A549 (cell line): ENCODE results near the gene NAT8L. TPM values are rescaled to one million over a fixed set of nuclear protein-coding genes. Genes with fewer than 3 reads are reported as not detected.

ENCODE experiments used
- ATAC-seq, 2 experiments: fragments of 200-7000 bp in 1 of 2; fragments of >200 bp in 1 of 2; cut with Nextera tagmentation in 1 of 2; cut with Tn5 transposase in 1 of 2; 3 replicates each; pipeline versions ENCODE4 v1.8.0 to v1.9.1; 2018 to 2020; ENCODE audit warnings: mild to moderate bottlenecking in 1 of 2, moderate library complexity in 1 of 2
- CTCF ChIA-PET: fragments of 300-600 bp; sonication (Branson Sonifier 250); formaldehyde crosslinking; extraction: SDS; loops from one replicate; lab custom pipeline; 2021; ENCODE audit warnings: antibody characterized with exemption, inconsistent platforms; lab: Yijun Ruan, JAX
- POLR2A ChIA-PET: fragments of 350-600 bp; formaldehyde crosslinking; extraction: SDS; loops from one replicate; lab custom pipeline; 2021; ENCODE audit warnings: antibody characterized with exemption, inconsistent platforms; lab: Yijun Ruan, JAX
- DNase-seq, 2 experiments: peaks; one replicate each; pipeline versions ENCODE4 v3.0.0 to v3.0.0-alpha.2; 2011 to 2016; ENCODE audit warnings: low read depth in 1 of 2, low spot score in 1 of 2
- FAIRE-seq: peaks from 2 replicates; lab custom pipeline; 2011; peaks lifted over from hg19 to GRCh38; lab: Jason Lieb, UNC
- H3K27ac ChIP-seq, 2 experiments: fragments of >200 bp; sonication (Bioruptor Twin); formaldehyde crosslinking; 3 replicates each; pipeline ENCODE4 v1.5.1; 2016 to 2017
- H3K4me1 ChIP-seq: fragments of >200 bp; sonication (Bioruptor Twin); formaldehyde crosslinking; 3 replicates; pipeline ENCODE4 v1.6.1; 2016
- H3K4me2 ChIP-seq: fragments of >200 bp; sonication (Bioruptor Twin); formaldehyde crosslinking; 3 replicates; pipeline ENCODE4 v1.6.1; 2016
- H3K4me3 ChIP-seq: fragments of >200 bp; sonication (Bioruptor Twin); formaldehyde crosslinking; 3 replicates; pipeline ENCODE4 v1.5.1; 2016
- H3K9me3 ChIP-seq: fragments of >200 bp; sonication (Bioruptor Twin); formaldehyde crosslinking; 3 replicates; pipeline ENCODE4 v1.6.1; 2016
- BHLHE40 ChIP-seq: IDR thresholded peaks from 2 replicates; pipeline ENCODE4 v1.6.1; 2012; ENCODE audit warnings: low read depth, low read length, inconsistent platforms
- CBX2 ChIP-seq: fragments of 200-600 bp; sonication (generic); IDR thresholded peaks from 2 replicates; pipeline ENCODE4 v1.6.1; 2016; ENCODE audit warnings: low read depth, mild to moderate bottlenecking, borderline replicate concordance
- CBX8 ChIP-seq: fragments of 200-600 bp; sonication (generic); IDR thresholded peaks from 2 replicates; pipeline ENCODE4 v1.6.1; 2016
- CHD2 ChIP-seq: fragments of 150-350 bp; IDR thresholded peaks from 2 replicates; pipeline ENCODE4 v1.6.1; 2014; ENCODE audit warnings: low read length; ENCODE audit not compliant: partially characterized antibody
- CHD4 ChIP-seq: fragments of 200-600 bp; sonication (generic); IDR thresholded peaks from 2 replicates; pipeline ENCODE4 v1.6.1; 2016; ENCODE audit warnings: antibody characterized with exemption, mild to moderate bottlenecking, borderline replicate concordance
- CTCF ChIP-seq: fragments of >200 bp; sonication (Bioruptor Twin); formaldehyde crosslinking; IDR thresholded peaks from 3 replicates; pipeline ENCODE4 v1.5.1; 2016
- E2F6 ChIP-seq: IDR thresholded peaks from 2 replicates; pipeline ENCODE4 v1.6.1; 2012; ENCODE audit warnings: low read depth, borderline replicate concordance
- EP300 ChIP-seq, 2 experiments: fragments of >200 bp; sonication (Bioruptor Twin); formaldehyde crosslinking; IDR thresholded peaks; 2 replicates in 1 of 2; 3 replicates in 1 of 2; pipeline ENCODE4 v1.6.1; 2016 to 2017
- FOSB ChIP-seq: fragments of 250-450 bp; sonication (Bioruptor Pico); IDR thresholded peaks from 2 replicates; pipeline ENCODE4 v1.5.0; 2020; ENCODE audit warnings: mild to moderate bottlenecking, moderate library complexity
- GATA3 ChIP-seq: IDR thresholded peaks from 2 replicates; pipeline ENCODE4 v1.6.1; 2012; ENCODE audit warnings: borderline replicate concordance
- HDAC2 ChIP-seq: fragments of 200-600 bp; sonication (generic); IDR thresholded peaks from 2 replicates; pipeline ENCODE4 v1.6.1; 2016
- HMGXB4 ChIP-seq: fragments of 250-450 bp; sonication (Bioruptor Pico); IDR thresholded peaks from 2 replicates; pipeline ENCODE4 v1.5.0; 2021; ENCODE audit warnings: mild to moderate bottlenecking, moderate library complexity, borderline replicate concordance
- HOXB5 ChIP-seq: fragments of 250-450 bp; sonication (Bioruptor Pico); IDR thresholded peaks from 2 replicates; pipeline ENCODE4 v1.5.0; 2020; ENCODE audit warnings: mild to moderate bottlenecking, moderate library complexity
- JUN ChIP-seq, 2 experiments: fragments of >200 bp; sonication (Bioruptor Twin); formaldehyde crosslinking; IDR thresholded peaks; 2 replicates in 1 of 2; 3 replicates in 1 of 2; pipeline ENCODE4 v1.6.1; 2016 to 2017
- JUNB ChIP-seq: fragments of >200 bp; sonication (Bioruptor Twin); formaldehyde crosslinking; IDR thresholded peaks from 2 replicates; pipeline ENCODE4 v1.6.1; 2016
- KDM5A ChIP-seq: fragments of 200-600 bp; sonication (generic); IDR thresholded peaks from 2 replicates; pipeline ENCODE4 v1.6.1; 2016; ENCODE audit warnings: antibody characterized with exemption, mild to moderate bottlenecking
- MAFK ChIP-seq: fragments of 450-650 bp; IDR thresholded peaks from 2 replicates; pipeline ENCODE4 v1.6.1; 2014; ENCODE audit not compliant: partially characterized antibody
- MAZ ChIP-seq: fragments of 150-350 bp; IDR thresholded peaks from 2 replicates; pipeline ENCODE4 v1.6.1; 2014; ENCODE audit warnings: antibody characterized with exemption, low read depth, low read length, borderline replicate concordance
- NFE2L2 ChIP-seq: fragments of 150-350 bp; conservative IDR thresholded peaks from 2 replicates; pipeline ENCODE4 v1.6.1; 2014; ENCODE audit warnings: low read length
- NR3C1 ChIP-seq: fragments of >200 bp; sonication (Bioruptor Twin); formaldehyde crosslinking; IDR thresholded peaks from 3 replicates; pipeline ENCODE4 v1.6.1; 2017
- POLR2A ChIP-seq: IDR thresholded peaks from 2 replicates; pipeline ENCODE4 v1.6.1; 2012; ENCODE audit warnings: mild to moderate bottlenecking, low read length
- POLR2AphosphoS2 ChIP-seq: conservative IDR thresholded peaks from 2 replicates; pipeline ENCODE4 v1.6.1; 2012; ENCODE audit warnings: low read length, improper control_type of control experiment, inconsistent platforms
- RARB ChIP-seq: fragments of 250-450 bp; sonication (Bioruptor Pico); IDR thresholded peaks from 2 replicates; pipeline ENCODE4 v1.8.0; 2021; ENCODE audit warnings: mild to moderate bottlenecking, moderate library complexity
- RCOR1 ChIP-seq: fragments of 150-350 bp; IDR thresholded peaks from 2 replicates; pipeline ENCODE4 v1.6.1; 2014; ENCODE audit warnings: antibody characterized with exemption, low read length, low read depth
- RFX5 ChIP-seq: fragments of 450-650 bp; IDR thresholded peaks from 2 replicates; pipeline ENCODE4 v1.7.1; 2014; ENCODE audit warnings: antibody characterized with exemption, mild to moderate bottlenecking, moderate library complexity
- RNF2 ChIP-seq: fragments of 200-600 bp; sonication (generic); IDR thresholded peaks from 2 replicates; pipeline ENCODE4 v1.6.1; 2016; ENCODE audit warnings: low read depth, mild to moderate bottlenecking, antibody characterized with exemption, moderate library complexity, borderline replicate concordance
- SREBF2 ChIP-seq: fragments of 450-650 bp; IDR thresholded peaks from 2 replicates; pipeline ENCODE4 v1.6.1; 2014; ENCODE audit warnings: mild to moderate bottlenecking, moderate library complexity
- ZC3H11A ChIP-seq: fragments of 450-650 bp; IDR thresholded peaks from 2 replicates; pipeline ENCODE4 v1.6.1; 2014; ENCODE audit warnings: antibody characterized with exemption, mild to moderate bottlenecking
- ZNF302 ChIP-seq: fragments of 250-450 bp; sonication (Bioruptor Pico); IDR thresholded peaks from 2 replicates; pipeline ENCODE4 v1.9.0; 2021; ENCODE audit warnings: inconsistent platforms, mild to moderate bottlenecking, moderate library complexity
- ZSCAN20 ChIP-seq: fragments of 250-450 bp; sonication (Bioruptor Pico); IDR thresholded peaks from 2 replicates; pipeline ENCODE4 v1.8.0; 2022; ENCODE audit warnings: mild to moderate bottlenecking, moderate library complexity
- WGBS: methylation state at CpG from one replicate; pipeline ENCODE4 v1.1.6; 2017; ENCODE audit errors: missing lambda C conversion rate; 5-methylcytosine and 5-hydroxymethylcytosine counted together
- polyA plus RNA-seq, 4 experiments: library from polyadenylated mRNA; depleted of rRNA in 3 of 4; stranded (reverse); fragments of >200 nt; fragmentation: RNase III in 1 of 4; extraction: RNeasy Plus Mini Kit Qiagen cat#74134 plus additional on column Dnase treatment in 1 of 4; gene quantifications; 2 replicates in 3 of 4; 3 replicates in 1 of 4; pipeline ENCODE4 v1.2.3, GENCODE V29; 2011 to 2017
- TF ChIP-seq, protein P1 (sequence below): fragments of 150-350 bp; IDR thresholded peaks from 2 replicates; pipeline ENCODE4 v1.6.1; 2014; ENCODE audit warnings: low read depth, mild to moderate bottlenecking, low read length

NAT8L gene
- polyA plus RNA-seq, 2 of the 4 experiments (the other 2 are of a cell fraction) = 2.6 to 8.2 TPM

DNA sequence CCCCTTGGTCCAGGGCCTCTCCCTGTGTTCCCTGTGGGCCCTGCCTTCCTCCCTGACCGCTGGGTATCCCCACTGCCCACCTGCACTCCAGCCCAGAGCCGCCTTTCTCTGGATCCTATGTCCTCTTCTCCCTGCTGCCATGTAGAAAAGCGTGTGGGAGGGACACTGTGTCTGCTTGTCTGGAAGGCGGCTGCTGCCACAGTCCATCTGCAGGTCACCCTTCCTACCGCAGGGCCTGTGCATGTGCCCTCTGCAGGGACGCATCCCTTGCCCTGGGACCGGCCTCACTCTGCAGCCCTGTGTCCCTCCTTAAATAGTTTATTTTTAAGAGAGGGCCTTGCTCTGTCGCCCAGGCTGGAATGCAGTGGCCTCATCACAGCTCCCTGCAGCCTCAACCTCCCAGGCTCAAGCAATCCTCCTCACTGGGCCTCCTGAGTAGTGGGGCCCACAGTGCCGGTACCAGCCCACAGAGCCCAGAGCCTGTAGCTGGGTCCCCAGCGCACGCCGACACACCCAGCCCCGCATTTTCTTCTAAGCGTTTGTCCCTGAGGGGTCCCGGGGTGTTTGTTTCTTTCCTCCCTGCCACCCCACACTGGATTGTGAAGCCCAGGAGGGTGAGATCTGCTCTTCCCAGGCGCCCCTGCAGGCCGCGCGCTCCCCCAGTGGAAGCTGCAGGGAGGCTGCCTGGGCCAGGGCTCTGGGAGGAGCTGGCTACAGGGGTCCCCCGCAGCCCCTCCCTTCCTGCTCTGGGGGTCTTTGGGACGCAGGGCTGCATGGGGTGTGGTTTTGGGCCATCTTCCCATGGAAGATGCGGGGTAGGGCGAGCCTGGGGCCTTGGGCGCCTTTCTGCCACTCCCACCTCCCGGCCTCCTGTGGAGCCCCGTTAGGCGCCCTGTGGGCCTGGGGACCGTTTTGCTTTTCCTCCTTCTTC is 12.8 kb upstream of the NAT8L start:
- DNase-seq (no peak), FAIRE-seq (no peak), ATAC-seq (no peak)
- H3K4me1 ChIP-seq = no peaks in the 10 kb centered on the region; the same call in 2 of the 3 replicates
- H3K4me3 ChIP-seq = no peak overlapping the region
- H3K27ac ChIP-seq = no peak overlapping the region
- H3K9me3 ChIP-seq = peaks cover 4% of the 10 kb centered on the region; the same call in 1 of the 3 replicates
- ChIA-PET CTCF (interaction anchor here (0.7 kb wide), 1 partner anchor 124 kb away, joined by 3 read pairs; no protein-coding TSS in a partner anchor), POLR2A (no interaction called here)
- WGBS = 94% methylated on average over 13 of the region's 28 CpGs
- H3K4me2 ChIP-seq = no peak overlapping the region
- TF ChIP-seq FOSB (CRISPR knock-in tag) (no peak), ZC3H11A (no peak), CBX2 (no peak), NFE2L2 (no peak), POLR2AphosphoS2 (no peak), POLR2A (no peak), JUNB (no peak), RNF2 (no peak), CHD2 (no peak), HOXB5 (no peak), ZNF302 (CRISPR knock-in tag) (no peak), SREBF2 (no peak), EP300 (IDR thresholded peaks at IDR 0.05) (no peak), CBX8 (no peak), JUN (IDR thresholded peaks at IDR 0.05) (no peak), KDM5A (no peak), MAFK (no peak), HDAC2 (no peak), GATA3 (no peak)
- TF ChIP-seq, protein P1, sequence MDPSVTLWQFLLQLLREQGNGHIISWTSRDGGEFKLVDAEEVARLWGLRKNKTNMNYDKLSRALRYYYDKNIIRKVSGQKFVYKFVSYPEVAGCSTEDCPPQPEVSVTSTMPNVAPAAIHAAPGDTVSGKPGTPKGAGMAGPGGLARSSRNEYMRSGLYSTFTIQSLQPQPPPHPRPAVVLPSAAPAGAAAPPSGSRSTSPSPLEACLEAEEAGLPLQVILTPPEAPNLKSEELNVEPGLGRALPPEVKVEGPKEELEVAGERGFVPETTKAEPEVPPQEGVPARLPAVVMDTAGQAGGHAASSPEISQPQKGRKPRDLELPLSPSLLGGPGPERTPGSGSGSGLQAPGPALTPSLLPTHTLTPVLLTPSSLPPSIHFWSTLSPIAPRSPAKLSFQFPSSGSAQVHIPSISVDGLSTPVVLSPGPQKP = no peak

DNA sequence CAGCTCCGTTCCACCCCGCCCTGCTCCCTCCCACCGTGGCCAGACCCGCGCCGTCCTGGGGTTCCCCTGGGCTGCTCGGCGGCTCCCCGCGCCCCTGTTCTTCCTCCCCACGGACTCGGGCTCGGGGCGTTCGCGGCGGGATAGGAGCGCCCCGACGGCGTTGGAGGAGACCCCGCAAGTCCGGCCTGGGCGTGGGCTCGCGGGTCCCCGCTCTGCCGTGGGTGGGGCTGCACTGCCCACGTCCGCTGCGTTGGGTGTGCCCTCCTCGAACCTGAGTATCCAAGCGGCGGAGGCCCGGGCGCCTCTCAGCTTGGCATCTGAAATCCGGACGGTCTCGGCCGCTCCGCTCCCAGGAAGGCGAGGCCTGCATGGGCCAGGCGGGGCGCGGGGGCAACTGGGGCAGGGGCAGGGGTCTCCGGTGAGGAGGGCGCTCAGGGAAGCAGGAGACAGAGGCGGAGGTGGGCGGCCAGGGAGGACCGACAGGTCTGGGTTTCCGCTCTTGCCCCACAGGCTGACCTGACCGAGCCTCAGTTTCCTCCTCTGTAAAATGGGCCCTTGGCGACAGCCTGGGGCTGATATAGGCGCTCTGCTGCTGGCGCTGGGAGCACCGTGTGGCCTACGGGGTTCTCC is 12.0 kb upstream of the NAT8L start:
- H3K4me3 ChIP-seq = no peak overlapping the region
- TF ChIP-seq MAZ = no peak
- TF ChIP-seq HMGXB4 (CRISPR knock-in tag) = no peak
- no peak for TF ChIP-seq RCOR1
- no peak for TF ChIP-seq CTCF
- no peak for TF ChIP-seq RFX5
- TF ChIP-seq ZC3H11A = no peak
- no peak for TF ChIP-seq ZSCAN20 (CRISPR knock-in tag)
- no peak for TF ChIP-seq E2F6
- TF ChIP-seq SREBF2 = no peak
- TF ChIP-seq EP300 (IDR thresholded peaks at IDR 0.05) = no peak
- TF ChIP-seq, protein P1 = no peak
- TF ChIP-seq RARB = no peak
- no peak for TF ChIP-seq BHLHE40
- TF ChIP-seq CHD2 = no peak
- TF ChIP-seq NR3C1 = no peak
- no peak for TF ChIP-seq MAFK
- TF ChIP-seq CHD4 = no peak
- ChIA-PET POLR2A (no interaction called here), CTCF (interaction anchor here (0.7 kb wide), 1 partner anchor 125 kb away, joined by 3 read pairs; no protein-coding TSS in a partner anchor)
- no peak overlapping the region for H3K27ac ChIP-seq
- 85% methylated on average over 6 of the region's 57 CpGs for WGBS
- no peak for FAIRE-seq
- H3K4me2 ChIP-seq = no peak overlapping the region
- DNase-seq = no peak
- H3K4me1 ChIP-seq = no peaks in the 10 kb centered on the region; the same call in 2 of the 3 replicates
- peaks cover 4% of the 10 kb centered on the region; the same call in 1 of the 3 replicates for H3K9me3 ChIP-seq
- ATAC-seq = no peak
